GM12872 (cell line): ENCODE measurements around the gene MGLL.

Source experiments
- CTCF ChIP-seq: IDR thresholded peaks from 3 replicates; pipeline ENCODE4 v1.5.1; 2011; ENCODE audit warnings: low read depth, mild to moderate bottlenecking, low read length, moderate library complexity; ENCODE audit not compliant: insufficient read depth

MGLL gene

GRCh38 chr3:127794402-127794801 lies 27.9 kb downstream of the MGLL start:
- TF ChIP-seq CTCF, result no peak

GRCh38 chr3:127792541-127793292 lies 29.6 kb downstream of the MGLL start:
- no peak for TF ChIP-seq CTCF

GRCh38 chr3:127791221-127791913 lies 30.9 kb downstream of the MGLL start:
- TF ChIP-seq CTCF, result peak; percentile 45; the same call in 2 of the 3 replicates

GRCh38 chr3:127790882-127791183 lies 31.5 kb downstream of the MGLL start:
- TF ChIP-seq CTCF, result no peak

- no peak for TF ChIP-seq CTCF
These were observed 32.1 kb downstream of the MGLL start for GRCh38 chr3:127789990-127790881.

GRCh38 chr3:127789051-127789450 lies 33.3 kb downstream of the MGLL start:
- no peak for TF ChIP-seq CTCF

GRCh38 chr3:127788451-127788909 lies 33.8 kb downstream of the MGLL start:
- no peak for TF ChIP-seq CTCF
